Measurements from ENCODE around the gene CMTM6.

DNA sequence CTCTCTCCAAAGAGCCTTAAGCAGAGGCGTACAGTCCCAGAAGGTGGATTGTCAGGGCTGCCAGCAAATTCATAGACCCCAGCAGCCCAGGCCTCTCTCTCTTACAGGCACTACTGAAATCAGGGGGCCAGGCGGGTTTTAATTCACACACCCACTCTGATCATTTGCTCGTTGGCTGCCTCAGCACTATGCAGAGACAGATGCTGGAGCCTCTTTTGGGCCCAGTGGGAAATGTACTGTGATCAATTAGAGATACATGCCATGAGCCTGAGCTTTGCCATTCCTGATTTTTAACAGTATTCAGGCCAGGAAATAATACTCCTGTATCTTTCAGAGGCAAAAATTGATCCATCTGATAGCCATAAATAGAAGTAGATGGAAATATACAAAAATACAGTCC is 53.0 kb downstream of the CMTM6 start:
- TF ChIP-seq, protein P1, sequence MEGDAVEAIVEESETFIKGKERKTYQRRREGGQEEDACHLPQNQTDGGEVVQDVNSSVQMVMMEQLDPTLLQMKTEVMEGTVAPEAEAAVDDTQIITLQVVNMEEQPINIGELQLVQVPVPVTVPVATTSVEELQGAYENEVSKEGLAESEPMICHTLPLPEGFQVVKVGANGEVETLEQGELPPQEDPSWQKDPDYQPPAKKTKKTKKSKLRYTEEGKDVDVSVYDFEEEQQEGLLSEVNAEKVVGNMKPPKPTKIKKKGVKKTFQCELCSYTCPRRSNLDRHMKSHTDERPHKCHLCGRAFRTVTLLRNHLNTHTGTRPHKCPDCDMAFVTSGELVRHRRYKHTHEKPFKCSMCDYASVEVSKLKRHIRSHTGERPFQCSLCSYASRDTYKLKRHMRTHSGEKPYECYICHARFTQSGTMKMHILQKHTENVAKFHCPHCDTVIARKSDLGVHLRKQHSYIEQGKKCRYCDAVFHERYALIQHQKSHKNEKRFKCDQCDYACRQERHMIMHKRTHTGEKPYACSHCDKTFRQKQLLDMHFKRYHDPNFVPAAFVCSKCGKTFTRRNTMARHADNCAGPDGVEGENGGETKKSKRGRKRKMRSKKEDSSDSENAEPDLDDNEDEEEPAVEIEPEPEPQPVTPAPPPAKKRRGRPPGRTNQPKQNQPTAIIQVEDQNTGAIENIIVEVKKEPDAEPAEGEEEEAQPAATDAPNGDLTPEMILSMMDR (IDR thresholded peaks at IDR 0.05; ENCODE audit: low read length) = no peak
- no peak for TF ChIP-seq EZH2phosphoT487 (IDR thresholded peaks at IDR 0.05; ENCODE audit: low read length)
